ENCODE measurements around the gene UVSSA.
"Not testable (repeated sequence)": the region's sequence is repeated elsewhere in the genome, so short reads cannot be mapped to it uniquely, and the experiment has no call there.

Gene UVSSA

DNA sequence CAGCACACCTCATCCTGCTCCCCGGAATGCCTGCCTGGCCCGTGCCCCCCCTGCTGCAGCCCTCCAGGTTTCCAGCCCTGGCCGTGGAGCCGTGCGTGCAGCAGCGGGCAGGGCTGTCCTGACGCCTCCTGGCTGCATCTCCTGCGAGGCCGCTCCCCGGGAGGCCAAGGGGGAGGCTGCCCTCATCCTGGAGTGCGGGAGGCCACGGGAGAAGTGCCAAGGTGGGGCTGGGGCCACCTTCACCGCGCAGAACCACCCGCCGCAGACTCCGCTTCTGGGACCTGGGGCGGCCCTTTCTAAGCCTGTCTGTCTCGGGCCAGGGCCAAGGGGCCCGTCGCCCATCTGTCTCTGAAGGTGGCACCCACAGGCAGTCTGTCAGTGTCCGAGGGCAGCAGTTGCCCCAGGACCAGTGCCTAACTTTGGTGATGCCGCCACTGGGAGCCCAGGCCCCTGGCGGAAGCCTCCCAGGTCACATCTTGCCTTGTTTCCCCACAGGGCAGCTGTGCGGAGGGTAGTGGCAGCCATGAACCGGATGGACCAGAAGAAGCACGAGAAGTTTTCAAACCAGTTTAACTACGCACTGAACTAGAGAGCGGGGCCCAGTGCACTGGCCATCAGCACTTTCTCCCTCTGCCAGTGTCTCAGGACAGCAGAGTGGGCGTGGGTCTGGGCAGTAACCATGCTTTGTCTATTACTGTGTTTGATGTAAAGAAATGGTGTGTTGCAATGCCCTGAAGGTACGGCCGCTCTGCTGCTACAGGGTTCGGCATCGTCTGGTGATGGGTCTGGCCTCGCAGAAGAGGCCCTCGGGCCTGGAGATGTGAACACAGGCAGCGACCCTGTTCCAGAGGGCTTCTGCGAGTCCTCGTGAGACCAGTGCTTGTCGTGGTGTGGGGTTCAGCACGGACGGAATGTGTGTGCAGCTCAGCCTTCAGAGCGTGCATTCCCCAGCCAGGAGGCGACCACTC is 38.6 kb downstream of the UVSSA start:
- TF ChIP-seq, protein P1, sequence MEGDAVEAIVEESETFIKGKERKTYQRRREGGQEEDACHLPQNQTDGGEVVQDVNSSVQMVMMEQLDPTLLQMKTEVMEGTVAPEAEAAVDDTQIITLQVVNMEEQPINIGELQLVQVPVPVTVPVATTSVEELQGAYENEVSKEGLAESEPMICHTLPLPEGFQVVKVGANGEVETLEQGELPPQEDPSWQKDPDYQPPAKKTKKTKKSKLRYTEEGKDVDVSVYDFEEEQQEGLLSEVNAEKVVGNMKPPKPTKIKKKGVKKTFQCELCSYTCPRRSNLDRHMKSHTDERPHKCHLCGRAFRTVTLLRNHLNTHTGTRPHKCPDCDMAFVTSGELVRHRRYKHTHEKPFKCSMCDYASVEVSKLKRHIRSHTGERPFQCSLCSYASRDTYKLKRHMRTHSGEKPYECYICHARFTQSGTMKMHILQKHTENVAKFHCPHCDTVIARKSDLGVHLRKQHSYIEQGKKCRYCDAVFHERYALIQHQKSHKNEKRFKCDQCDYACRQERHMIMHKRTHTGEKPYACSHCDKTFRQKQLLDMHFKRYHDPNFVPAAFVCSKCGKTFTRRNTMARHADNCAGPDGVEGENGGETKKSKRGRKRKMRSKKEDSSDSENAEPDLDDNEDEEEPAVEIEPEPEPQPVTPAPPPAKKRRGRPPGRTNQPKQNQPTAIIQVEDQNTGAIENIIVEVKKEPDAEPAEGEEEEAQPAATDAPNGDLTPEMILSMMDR (IDR thresholded peaks at IDR 0.05; ENCODE audit: insufficient read depth, low read length, missing control alignments), result no peak

DNA sequence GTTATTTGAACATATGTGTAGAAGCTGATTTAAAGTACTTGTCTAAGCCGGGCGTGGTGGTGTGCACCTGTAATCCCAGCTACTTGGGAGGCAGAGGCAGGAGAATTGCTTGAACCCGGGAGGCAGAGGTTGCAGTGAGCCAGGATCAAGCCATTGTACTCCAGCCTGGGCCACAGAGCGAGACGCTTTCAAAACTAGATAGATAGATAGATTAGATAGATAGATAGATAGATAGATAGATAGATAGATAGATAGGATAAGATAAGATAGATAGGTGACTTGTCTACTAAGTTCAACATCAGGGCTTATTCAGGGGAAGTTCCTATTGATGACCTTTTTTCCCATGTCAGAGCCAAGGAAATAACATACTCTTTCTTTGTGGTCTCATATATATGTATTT is 46.4 kb downstream of the UVSSA start:
- DNase-seq (ENCODE audit: low read depth, low spot score); POLR2A ChIA-PET; CTCF ChIA-PET; H3K4me3 ChIP-seq (ENCODE audit: low read depth, low read length): not testable (repeated sequence)

More for the DNA sequence above, 38.6 kb downstream of the UVSSA start:
- H3K4me3 ChIP-seq (ENCODE audit: low read depth, low read length), result no peak overlapping the region
- no peak for DNase-seq (ENCODE audit: low read depth, low spot score)
- CTCF ChIA-PET, result no interaction called here
- POLR2A ChIA-PET, result no interaction called here

DNA sequence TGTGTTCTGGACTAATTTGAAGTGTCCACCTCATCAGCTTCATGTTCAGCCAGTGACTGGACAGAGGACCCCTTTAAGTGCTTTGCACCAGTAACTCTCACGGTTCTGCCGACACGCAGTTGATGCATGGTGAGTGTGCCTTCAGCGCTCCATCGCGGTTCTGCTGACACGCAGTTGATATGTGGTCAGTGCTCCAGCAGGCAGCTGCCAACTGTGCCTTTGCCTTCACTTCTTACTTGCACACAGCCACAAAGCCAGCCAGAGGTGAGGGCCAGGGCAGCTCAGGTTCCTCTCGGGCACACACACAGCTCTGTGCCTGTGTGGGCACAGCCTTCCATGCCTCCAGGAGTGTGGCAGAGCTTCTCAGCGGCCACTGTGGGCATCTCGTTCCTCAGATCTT is 46.9 kb downstream of the UVSSA start:
- TF ChIP-seq, protein P1 (IDR thresholded peaks at IDR 0.05; ENCODE audit: insufficient read depth, low read length, missing control alignments), result no peak
- DNase-seq (ENCODE audit: low read depth, low spot score), result no peak
- POLR2A ChIA-PET, result no interaction called here
- CTCF ChIA-PET, result no interaction called here
- no peak overlapping the region for H3K4me3 ChIP-seq (ENCODE audit: low read depth, low read length)

DNA sequence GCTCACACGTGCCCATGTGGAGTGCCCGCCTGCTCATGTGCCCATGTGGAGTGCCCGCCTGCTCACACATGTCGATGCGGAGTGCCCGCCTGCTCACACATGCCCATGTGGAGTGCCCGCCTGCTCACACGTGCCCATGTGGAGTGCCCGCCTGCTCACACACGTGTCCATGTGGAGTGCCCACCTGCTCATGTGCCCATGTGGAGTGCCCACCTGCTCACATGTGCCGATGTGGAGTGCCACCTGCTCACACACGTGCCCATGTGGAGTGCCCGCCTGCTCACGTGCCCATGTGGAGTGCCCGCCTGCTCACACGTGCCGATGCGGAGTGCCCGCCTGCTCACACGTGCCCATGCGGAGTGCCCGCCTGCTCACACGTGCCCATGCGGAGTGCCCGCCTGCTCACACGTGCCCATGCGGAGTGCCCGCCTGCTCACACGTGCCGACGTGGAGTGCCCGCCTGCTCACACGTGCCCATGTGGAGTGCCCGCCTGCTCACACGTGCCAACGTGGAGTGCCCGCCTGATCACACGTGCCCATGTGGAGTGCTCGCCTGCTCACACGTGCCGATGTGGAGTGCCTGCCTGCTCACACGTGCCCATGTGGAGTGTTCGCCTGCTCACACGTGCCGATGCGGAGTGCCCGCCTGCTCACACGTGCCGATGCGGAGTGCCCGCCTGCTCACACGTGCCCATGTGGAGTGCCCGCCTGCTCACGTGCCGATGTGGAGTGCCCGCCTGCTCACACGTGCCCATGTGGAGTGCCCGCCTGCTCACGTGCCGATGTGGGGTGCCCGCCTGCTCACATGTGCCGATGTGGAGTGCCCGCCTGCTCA is 47.8 kb downstream of the UVSSA start:
- POLR2A ChIA-PET; CTCF ChIA-PET; DNase-seq (ENCODE audit: low read depth, low spot score); H3K4me3 ChIP-seq (ENCODE audit: low read depth, low read length): not testable (repeated sequence)

DNA sequence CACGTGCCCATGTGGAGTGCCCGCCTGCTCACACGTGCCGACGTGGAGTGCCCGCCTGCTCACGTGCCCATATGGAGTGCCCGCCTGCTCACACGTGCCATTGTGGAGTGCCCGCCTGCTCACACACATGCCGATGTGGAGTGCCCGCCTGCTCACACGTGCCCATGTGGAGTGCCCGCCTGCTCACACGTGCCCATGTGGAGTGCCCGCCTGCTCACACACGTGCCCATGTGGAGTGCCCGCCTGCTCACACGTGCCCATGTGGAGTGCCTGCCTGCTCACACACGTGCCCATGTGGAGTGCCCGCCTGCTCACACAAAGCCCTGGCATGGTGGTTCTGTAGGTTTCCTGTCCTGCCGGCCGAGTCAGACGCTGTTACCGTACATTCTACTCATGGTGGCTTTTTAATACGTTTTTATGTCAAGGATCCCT is 48.4 kb downstream of the UVSSA start:
- H3K4me3 ChIP-seq (ENCODE audit: low read depth, low read length); DNase-seq (ENCODE audit: low read depth, low spot score); CTCF ChIA-PET; POLR2A ChIA-PET: not testable (repeated sequence)

DNA sequence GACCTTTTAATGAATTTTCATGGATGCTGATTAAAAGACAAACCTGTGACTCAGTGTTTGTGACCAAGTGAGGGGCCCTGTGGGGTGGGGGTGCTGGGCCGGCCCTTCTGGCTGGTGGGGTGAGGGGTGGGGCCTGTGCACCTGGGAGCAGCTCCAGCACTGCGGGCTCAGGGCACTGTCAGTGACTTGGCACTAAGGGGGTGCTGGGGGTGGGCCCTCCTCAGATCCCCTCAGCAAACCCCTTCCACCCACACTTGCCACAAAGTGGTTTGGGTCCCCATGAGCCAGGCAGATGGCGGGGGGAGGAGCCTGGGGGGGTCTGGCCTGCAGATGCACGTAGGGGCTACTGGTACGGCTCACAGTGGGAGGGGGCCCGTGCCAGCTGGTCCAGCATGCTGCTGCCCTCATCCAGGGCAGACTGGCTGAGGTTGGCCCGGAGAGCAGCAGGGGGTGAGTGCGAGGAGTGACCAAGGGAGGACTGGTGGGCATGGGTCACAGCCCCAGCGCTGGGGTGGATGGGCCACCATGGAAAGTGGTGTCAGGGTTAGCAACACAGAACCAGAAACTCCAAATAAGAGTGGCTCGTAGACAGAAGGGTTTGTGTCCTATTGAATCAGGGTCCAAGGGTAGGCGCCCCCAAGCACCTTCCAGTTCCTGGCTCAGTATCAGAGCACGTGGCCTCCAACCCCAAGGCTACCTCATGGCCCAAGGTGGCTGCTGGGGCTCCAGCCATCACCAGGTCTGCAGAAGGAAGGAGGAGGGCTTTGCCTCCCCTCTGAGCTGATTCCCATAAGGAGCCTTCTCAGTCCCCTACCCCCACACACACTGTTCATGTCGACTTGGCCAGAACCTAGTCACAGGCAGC is 49.2 kb downstream of the UVSSA start:
- TF ChIP-seq, protein P1 (IDR thresholded peaks at IDR 0.05; ENCODE audit: insufficient read depth, low read length, missing control alignments), result no peak
- no peak for DNase-seq (ENCODE audit: low read depth, low spot score)
- CTCF ChIA-PET, result interaction anchor here (1.0 kb wide), 1 partner anchor 153 kb away, joined by 3 read pairs; no protein-coding TSS in a partner anchor
- H3K4me3 ChIP-seq (ENCODE audit: low read depth, low read length), result no peak overlapping the region
- POLR2A ChIA-PET, result no interaction called here

DNA sequence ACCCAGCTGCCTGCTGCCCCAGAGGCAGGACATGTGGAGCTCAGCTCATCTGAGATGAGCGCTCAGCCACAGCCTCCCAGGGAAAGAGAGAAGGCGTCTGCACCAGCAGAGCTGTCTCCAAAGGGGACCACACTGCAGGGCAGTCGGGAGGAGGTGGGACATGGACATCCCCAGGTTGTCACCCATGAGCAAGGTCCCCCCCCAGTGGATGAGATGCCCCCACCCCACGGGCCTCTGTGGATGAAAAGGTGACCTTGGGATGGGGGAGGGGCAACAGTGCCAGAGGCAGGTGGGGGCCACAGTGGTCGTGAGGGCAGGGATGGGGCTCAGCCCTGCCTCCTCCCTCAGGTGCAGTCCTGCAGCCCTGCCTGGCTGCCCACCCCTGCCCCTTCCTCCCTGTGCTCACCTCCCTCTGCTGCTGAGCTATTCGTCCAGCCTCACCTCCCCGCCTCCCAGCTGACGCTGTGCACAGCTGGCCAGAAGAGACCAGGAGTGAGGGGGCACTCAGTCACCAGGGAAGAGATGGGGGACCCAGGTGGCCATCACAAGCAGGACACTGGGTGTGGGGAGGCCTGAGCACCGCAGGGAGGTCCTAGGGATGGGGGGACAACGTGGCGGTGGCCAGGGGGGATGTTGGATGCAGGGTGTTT is 49.9 kb downstream of the UVSSA start:
- TF ChIP-seq, protein P1 (IDR thresholded peaks at IDR 0.05; ENCODE audit: insufficient read depth, low read length, missing control alignments), result no peak
- no peak overlapping the region for H3K4me3 ChIP-seq (ENCODE audit: low read depth, low read length)
- POLR2A ChIA-PET, result no interaction called here
- DNase-seq (ENCODE audit: low read depth, low spot score), result no peak
- CTCF ChIA-PET, result interaction anchor here (1.0 kb wide), 1 partner anchor 152 kb away, joined by 3 read pairs; no protein-coding TSS in a partner anchor
